HG03039 (cell line): ENCODE results near the gene USP50.
"Not testable (repeated sequence)": the region's sequence is repeated elsewhere in the genome, so short reads cannot be mapped to it uniquely, and the experiment has no call there.

Source experiments
- ATAC-seq: cut with Tn5 transposase; IDR thresholded peaks from one replicate; pipeline ENCODE4 v1.9.1; 2021; ENCODE audit warnings: mild to moderate bottlenecking, moderate library complexity; ENCODE audit not compliant: unreplicated experiment

The USP50 gene

GRCh38 chr15:50546566-50546965, at the start of gene USP50:
TSS of gene USP50 (minus strand) at chr15:50546666. CDS start at chr15:50546525, 141 bp downstream.
- ATAC-seq, result no peak

GRCh38 chr15:50594311-50594710, 47.8 kb upstream of the USP50 start:
- no peak for ATAC-seq

- no peak for ATAC-seq
Observed at GRCh38 chr15:50593761-50594160, 47.3 kb upstream of the USP50 start.

- no peak for ATAC-seq
Observed at GRCh38 chr15:50590288-50590687, 43.8 kb upstream of the USP50 start.

GRCh38 chr15:50577492-50577891, 31.0 kb upstream of the USP50 start:
- no peak for ATAC-seq

- no peak for ATAC-seq
Observed at GRCh38 chr15:50576166-50576565, 29.7 kb upstream of the USP50 start.

- not testable (repeated sequence) for ATAC-seq
Observed at GRCh38 chr15:50573842-50574241, 27.4 kb upstream of the USP50 start.

- ATAC-seq, result no peak
Observed at GRCh38 chr15:50563756-50564155, 17.3 kb upstream of the USP50 start.

GRCh38 chr15:50562735-50563640, 16.5 kb upstream of the USP50 start:
- no peak for ATAC-seq

GRCh38 chr15:50558012-50558411, 11.5 kb upstream of the USP50 start:
- ATAC-seq, result no peak

GRCh38 chr15:50556642-50557371, 10.3 kb upstream of the USP50 start:
- no peak for ATAC-seq

- ATAC-seq, result no peak
Observed at GRCh38 chr15:50552238-50552637, 5.8 kb upstream of the USP50 start.

- no peak for ATAC-seq
Observed at GRCh38 chr15:50549326-50549725, 2.9 kb upstream of the USP50 start.

- ATAC-seq, result no peak
Observed at GRCh38 chr15:50544368-50544767, 2.1 kb downstream of the USP50 start.

GRCh38 chr15:50543556-50543955, 2.9 kb downstream of the USP50 start:
- ATAC-seq, result no peak

- no peak for ATAC-seq
Observed at GRCh38 chr15:50542887-50543210, 3.6 kb downstream of the USP50 start.

GRCh38 chr15:50531766-50532165, 14.7 kb downstream of the USP50 start:
- ATAC-seq, result no peak

GRCh38 chr15:50531163-50531562, 15.3 kb downstream of the USP50 start:
- no peak for ATAC-seq

GRCh38 chr15:50523851-50524251, 22.6 kb downstream of the USP50 start:
- ATAC-seq, result no peak

- no peak for ATAC-seq
Observed at GRCh38 chr15:50519740-50520425, 26.6 kb downstream of the USP50 start.

GRCh38 chr15:50513001-50513400, 33.5 kb downstream of the USP50 start:
- ATAC-seq, result no peak

- ATAC-seq, result no peak
Observed at GRCh38 chr15:50506121-50506520, 40.3 kb downstream of the USP50 start.
